Left forelimb (tissue), 1 donor: ENCODE data around the gene NAGS.
"Not testable (repeated sequence)": the region's sequence is repeated elsewhere in the genome, so short reads cannot be mapped to it uniquely, and the experiment has no call there.

ENCODE experiments used
- DNase-seq: peaks from one replicate; pipeline ENCODE4 v3.0.0-alpha.2; 2018; ENCODE audit warnings: low spot score

NAGS gene

GRCh38 chr17:44006598-44007345 lies 2.4 kb downstream of the NAGS start:
- peak; percentile 96 for DNase-seq

- DNase-seq, result no peak
Observed at GRCh38 chr17:44007346-44008204, 3.2 kb downstream of the NAGS start.

DNA sequence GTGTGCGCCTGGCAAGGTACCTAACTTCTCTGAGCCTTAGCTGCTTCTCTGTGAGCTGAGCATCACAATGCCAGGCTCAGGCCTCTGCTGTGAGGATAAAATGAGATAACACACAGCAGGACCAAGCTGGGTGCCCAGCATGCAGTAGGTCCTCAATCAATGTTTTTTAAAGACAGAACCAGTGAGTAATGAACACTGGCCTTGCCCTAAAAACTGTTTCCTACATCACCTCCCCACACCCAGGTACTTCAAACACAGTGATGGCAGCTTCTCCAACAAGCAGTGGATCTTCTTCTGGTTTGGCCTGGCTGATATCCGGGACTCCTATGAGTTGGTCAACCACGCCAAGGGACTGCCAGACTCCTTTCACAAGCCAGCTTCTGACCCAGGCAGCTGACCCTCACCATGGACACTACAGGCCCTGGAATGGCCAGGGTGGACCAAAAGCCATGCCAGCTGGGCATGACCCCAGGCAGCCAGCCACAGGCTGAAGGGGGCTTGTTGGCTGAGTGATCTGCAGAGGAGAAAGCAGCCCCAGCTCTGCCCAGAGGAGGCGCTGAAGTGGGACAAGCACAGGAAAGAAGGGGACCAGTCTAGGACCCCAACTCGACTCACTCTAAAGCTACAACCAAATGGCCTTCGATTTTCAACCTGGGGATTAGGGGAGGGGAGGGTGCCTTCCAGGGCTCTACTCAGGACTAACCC lies 3.9 kb downstream of the NAGS start:
- DNase-seq, result no peak

DNA sequence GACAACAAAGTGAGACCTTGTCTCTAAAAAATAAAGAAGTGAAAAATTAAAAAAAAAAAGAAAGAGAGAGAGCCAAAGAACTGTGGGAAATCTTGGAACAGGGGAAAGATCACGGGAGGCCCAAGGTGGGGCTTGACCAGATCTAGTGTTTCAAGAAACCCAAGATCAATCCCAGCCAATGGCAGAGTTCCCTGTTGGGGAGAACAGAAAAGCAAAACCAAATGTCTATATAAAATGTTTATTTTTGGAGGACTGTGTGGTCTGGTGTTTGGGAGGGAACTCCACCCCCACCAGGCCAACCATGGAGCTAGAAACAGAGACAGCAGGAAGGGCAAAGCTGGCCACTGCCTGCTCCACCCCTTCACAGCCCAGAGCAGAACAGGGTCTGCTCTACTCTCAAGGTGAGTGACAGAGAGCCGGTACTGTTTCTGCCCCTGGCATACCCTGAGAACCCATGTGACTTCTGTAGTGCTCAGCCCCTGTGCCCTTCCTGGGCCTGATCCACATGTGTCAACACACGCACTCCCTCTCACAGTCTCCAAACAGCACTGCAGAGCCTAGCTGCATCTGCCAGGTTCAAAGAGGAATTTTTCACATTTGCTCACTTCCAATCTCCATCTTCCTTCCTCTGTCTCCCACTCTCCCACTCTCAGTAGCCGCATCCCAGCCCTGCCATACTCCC lies 6.7 kb downstream of the NAGS start:
- no peak for DNase-seq

GRCh38 chr17:44011876-44012275 lies 7.5 kb downstream of the NAGS start:
- no peak for DNase-seq

GRCh38 chr17:44012391-44012790 lies 8.0 kb downstream of the NAGS start:
- DNase-seq, result no peak

DNA sequence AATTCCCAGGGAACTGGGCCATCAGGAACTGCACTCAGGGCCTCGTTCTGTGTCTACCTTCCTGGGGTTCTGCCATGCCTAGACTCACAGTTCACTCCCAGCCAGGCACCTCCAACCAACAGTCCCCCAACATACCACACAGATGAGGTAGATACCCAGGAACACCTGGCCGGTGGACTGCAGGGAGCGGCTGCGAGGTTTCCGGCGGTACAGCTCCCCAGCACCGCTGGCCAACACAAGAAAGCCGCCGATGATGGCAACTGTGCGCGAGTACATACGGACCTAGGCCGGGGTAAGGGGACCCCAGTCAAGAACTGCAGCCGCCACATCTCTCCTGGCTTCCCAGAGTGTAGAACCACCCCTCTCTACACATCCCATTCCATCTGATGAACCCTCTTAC lies 8.5 kb downstream of the NAGS start:
- no peak for DNase-seq

DNA sequence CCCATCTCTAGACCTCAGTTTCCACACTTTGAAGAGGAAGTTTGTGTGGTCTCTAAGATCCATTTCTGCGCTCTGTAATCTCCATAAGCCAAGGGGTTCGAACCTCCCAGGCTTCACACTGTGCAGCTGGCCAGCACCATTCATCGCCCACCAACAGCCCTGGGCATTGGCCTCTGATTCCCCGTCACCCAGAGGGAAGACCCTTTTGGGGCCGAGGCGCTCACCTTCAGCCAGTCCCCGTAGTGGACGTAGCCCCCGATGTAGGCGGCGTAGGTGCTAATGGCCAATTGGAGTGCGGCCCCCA lies 9.7 kb downstream of the NAGS start:
- no peak for DNase-seq

DNA sequence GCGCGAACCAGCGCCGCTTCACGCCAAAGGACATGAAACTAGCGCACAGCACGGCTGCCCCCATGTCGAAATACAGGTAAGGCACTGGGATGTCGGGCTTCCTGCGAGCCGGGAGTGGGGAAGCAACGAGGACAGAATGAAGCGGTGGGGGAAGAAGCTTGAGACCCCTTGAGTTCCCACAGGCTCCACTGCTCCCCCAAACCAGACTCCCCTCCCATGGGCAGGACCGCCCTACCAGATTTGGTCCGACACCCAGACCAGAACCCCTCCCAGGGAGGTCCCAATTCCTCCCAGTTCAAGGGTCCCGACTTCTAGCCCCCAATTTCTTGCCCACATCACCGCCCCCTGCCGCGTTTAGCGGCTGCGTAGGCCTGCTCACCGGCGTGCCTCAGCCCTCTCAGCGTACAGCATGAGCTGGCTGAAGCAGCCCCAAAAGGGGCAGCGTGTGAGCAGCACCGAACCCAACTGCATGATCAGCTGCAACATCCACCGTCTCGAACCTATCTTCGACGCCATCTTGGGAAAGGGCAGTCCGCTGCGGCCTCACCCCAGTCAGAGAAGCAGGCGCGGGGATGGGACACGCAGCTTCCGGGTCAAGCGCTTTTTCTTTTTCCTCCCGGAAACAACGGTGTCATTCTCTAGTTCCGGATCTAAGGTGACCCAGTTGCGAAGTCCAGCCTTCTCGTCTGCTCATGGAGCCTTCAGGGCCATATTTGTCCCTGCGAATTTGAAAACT lies 10.2 kb downstream of the NAGS start, which contains the start of gene TMEM101:
Gene TMEM101, minus strand, starts transcription at position 527 of the 736 bp plus-strand sequence. Its CDS starts 11 bp downstream, at position 516.
- peak; percentile 90 for DNase-seq

GRCh38 chr17:44021227-44021626 lies 16.8 kb downstream of the NAGS start:
- DNase-seq, result not testable (repeated sequence)

DNA sequence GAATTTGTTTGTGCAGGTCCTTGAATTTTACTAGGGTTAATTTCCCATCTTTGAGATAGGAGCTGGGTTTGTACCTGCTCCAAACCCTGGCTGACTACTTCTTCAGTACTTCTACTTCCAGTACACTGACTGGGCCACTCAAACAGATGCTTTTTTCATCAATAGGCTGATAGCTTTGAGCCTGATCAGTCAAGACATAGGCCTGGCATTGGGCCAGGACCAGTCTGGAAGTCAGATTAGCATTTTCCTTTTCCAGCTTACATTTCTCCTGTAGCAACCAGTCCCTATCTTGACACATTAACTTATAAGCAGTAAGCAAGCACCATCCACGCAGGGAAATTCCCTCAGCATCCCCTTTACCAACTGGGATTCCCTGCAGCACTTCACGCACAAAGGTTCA lies 17.8 kb downstream of the NAGS start:
- DNase-seq, result no peak

GRCh38 chr17:44023545-44024270 lies 19.3 kb downstream of the NAGS start:
- DNase-seq, result no peak

DNA sequence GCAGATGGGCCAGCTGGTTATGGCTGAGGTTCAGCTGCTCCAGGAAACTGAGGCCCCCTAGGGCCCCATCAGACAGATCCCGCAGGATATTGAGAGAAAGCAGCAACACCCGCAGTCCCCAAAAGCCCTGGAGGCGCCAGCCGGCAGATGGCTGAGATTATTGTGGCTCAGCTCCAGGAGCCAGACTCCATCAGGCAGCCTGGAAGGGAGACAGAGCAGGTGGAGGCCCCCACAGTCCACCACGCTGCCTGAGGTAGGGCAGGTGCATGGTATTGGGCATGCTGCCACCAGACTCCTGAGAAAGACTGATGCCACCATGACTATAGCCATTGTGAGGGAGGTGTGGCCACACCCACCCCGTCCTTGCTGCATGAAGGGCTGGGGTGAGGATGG lies 19.8 kb downstream of the NAGS start:
- no peak for DNase-seq

DNA sequence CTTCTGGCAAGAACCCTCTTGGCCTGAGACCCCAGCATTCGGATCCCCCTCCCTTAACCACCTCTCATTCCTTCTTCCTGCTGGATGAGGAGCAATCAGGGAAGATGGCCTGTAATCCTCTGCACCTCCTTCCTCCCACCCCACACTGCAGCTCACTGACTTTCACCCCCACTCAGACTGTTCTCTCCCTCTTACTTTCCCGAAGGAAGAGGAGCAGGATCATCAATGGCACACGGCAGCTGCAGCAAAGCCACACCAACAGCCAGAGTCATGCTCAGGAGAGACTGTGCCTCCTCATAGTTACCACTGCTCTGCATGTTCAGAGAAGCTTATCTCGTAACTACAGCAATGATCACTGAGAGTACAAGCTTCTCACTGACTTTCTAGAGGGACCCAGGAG lies 20.4 kb downstream of the NAGS start:
- no peak for DNase-seq

DNA sequence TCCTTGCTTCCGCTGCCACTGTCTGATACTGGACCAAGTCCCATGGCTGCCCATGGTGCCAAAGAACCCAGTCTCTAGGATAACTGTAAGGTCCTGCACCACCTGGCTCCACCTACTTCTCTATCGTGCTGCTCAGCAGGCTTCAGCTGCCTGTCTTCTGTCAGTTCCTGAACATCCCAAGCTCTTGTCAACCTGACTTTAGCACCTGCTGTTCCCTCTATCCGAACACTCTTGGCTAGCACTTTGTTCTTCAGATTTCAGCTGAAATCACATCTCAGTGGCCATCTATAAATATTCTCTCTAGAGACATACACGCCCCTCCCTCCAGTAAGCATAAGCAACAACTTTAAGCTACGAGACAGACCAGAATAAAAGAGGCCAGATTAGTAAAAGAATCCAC lies 25.3 kb downstream of the NAGS start:
- no peak for DNase-seq

DNA sequence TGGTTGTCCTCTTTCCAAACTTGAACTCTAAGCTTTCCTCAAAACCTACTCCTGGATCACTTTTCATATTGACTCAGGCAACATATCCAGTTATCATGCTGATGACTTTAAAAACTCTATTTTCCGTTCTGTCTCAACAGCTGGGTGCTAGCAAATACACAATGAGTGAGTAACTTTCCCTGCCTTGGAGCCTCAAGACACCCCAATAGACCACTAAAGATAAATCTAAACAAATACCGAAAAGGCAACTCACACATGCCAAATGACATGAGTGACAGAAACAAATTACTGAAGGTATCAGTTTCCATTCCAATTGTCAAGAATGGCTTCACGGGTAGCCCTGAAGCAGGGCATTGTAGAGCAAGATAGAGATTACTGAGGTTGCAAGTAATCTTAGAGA lies 26.1 kb downstream of the NAGS start:
- no peak for DNase-seq

DNA sequence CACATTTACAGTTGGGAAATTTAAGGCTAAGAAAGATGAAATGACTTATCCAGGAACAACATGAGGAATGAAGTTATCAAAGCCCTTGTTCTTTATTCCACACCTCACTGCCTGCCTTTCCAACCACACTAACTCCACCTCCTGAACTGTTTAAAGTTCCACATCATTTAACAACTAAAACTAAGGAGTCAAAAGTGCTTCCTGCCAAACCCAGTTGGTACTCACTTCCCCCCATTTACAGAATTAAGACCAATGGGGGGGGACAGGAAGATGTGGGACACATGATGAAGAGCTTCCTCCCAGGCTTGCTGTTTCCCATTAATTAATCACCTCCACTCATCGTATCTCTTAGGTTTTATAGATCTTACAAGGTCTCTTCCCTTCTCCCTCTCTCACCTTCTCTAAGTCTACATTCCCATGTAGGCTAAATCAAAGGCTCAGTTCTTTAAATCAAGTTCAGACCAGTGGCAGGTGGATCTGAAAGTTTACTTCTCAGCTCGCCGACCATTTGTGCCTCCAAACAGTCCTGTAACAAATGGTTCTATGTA lies 29.5 kb downstream of the NAGS start:
- no peak for DNase-seq

- not testable (repeated sequence) for DNase-seq
Observed at GRCh38 chr17:44034688-44035087, 30.3 kb downstream of the NAGS start.

- no peak for DNase-seq
Observed at GRCh38 chr17:44037471-44037870, 33.0 kb downstream of the NAGS start.

DNA sequence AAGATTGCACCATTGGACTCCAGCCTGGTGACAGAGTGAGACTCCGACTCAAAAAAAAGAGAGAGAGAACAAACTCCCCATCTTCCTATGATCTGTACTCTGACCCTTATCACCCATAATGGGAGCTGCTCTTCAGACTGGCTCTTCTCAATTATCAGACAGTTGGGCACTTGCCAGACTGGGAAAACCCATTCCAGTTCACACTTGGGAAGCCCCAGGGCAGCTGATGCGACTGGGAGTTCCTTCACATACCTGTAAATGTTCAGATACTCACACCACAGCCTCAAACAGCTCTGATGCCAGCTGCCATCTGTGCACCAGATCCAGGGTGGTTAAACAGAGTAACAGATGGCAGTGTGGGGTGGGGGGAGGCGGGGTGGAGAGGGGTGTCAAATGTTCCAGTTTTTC lies 34.2 kb downstream of the NAGS start:
- DNase-seq, result no peak
